Measurements from ENCODE around the gene CENPP. TPM values are rescaled to one million over a fixed set of nuclear protein-coding genes. Genes with fewer than 3 reads are reported as not detected.

CENPP gene
- total RNA-seq, 2 donors from 2014 or later = 0.78 to 2.3 TPM

GRCh38 chr9:92444841-92445240, 119.1 kb downstream of the CENPP start:
- no peak overlapping the region for H3K4me3 ChIP-seq
- ATAC-seq = no peak
- no peaks in the 10 kb centered on the region for H3K27me3 ChIP-seq
- no peaks in the 10 kb centered on the region for H3K4me1 ChIP-seq
- no peak for DNase-seq
- 77% methylated on average over 4 of the region's 4 CpGs; no CpG with 5 or more reads in 1 of the 2 donors for WGBS, 2 donors
- H3K9me3 ChIP-seq = no peaks in the 10 kb centered on the region
- H3K36me3 ChIP-seq (replicated peaks in 1 of 2; ENCODE audit: insufficient read depth in 1 of 2, low read depth in 2 of 2) = no peaks in the 10 kb centered on the region
- no peak overlapping the region for H3K27ac ChIP-seq
- intact Hi-C loops (cut with DNase I) = no loop called here
- no peak for TF ChIP-seq POLR2A (IDR thresholded peaks at IDR 0.05)
- no peak for TF ChIP-seq CTCF (IDR thresholded peaks at IDR 0.05)

- intact Hi-C loops (cut with DNase I) = no loop called here
- Histone ChIP-seq H3K27me3 (no peaks in the 10 kb centered on the region), H3K4me3 (no peak overlapping the region), H3K9me3 (no peaks in the 10 kb centered on the region), H3K27ac (no peak overlapping the region), H3K36me3 (replicated peaks in 1 of 2; ENCODE audit: insufficient read depth in 1 of 2, low read depth in 2 of 2) (no peaks in the 10 kb centered on the region), H3K4me1 (no peaks in the 10 kb centered on the region)
- DNase-seq = no peak
- TF ChIP-seq POLR2A (IDR thresholded peaks at IDR 0.05) (no peak), CTCF (IDR thresholded peaks at IDR 0.05) (no peak)
- no peak for ATAC-seq
Measured at GRCh38 chr9:92446536-92446935, 120.8 kb downstream of the CENPP start.

GRCh38 chr9:92455217-92455616, 129.5 kb downstream of the CENPP start:
- ATAC-seq = no peak
- H3K27ac ChIP-seq = no peak overlapping the region

GRCh38 chr9:92457576-92457975, 131.8 kb downstream of the CENPP start:
- Histone ChIP-seq H3K9me3 (no peaks in the 10 kb centered on the region), H3K27me3 (no peaks in the 10 kb centered on the region), H3K4me3 (no peak overlapping the region), H3K36me3 (replicated peaks in 1 of 2; ENCODE audit: insufficient read depth in 1 of 2, low read depth in 2 of 2) (no peaks in the 10 kb centered on the region), H3K27ac (no peak overlapping the region), H3K4me1 (no peaks in the 10 kb centered on the region)
- no peak for ATAC-seq
- no peak for TF ChIP-seq CTCF (IDR thresholded peaks at IDR 0.05)
- no peak for TF ChIP-seq POLR2A (IDR thresholded peaks at IDR 0.05)
- 93 to 94% methylated on average over 4 of the region's 4 CpGs for WGBS, 2 donors
- intact Hi-C loops (cut with DNase I) = no loop called here
- no peak for DNase-seq

More at GRCh38 chr9:92455217-92455616, 129.5 kb downstream of the CENPP start:
- DNase-seq = no peak
- no peaks in the 10 kb centered on the region for H3K36me3 ChIP-seq (replicated peaks in 1 of 2; ENCODE audit: insufficient read depth in 1 of 2, low read depth in 2 of 2)
- intact Hi-C loops (cut with DNase I) = no loop called here
- no peak overlapping the region for H3K4me3 ChIP-seq
- no peaks in the 10 kb centered on the region for H3K4me1 ChIP-seq
- 79 to 84% methylated on average over 3 of the region's 3 CpGs for WGBS, 2 donors
- H3K27me3 ChIP-seq = no peaks in the 10 kb centered on the region
- H3K9me3 ChIP-seq = no peaks in the 10 kb centered on the region
- no peak for TF ChIP-seq CTCF (IDR thresholded peaks at IDR 0.05)
- TF ChIP-seq POLR2A (IDR thresholded peaks at IDR 0.05) = no peak

GRCh38 chr9:92463387-92463786, 137.6 kb downstream of the CENPP start:
- no peak overlapping the region for H3K4me3 ChIP-seq
- no peak for TF ChIP-seq POLR2A (IDR thresholded peaks at IDR 0.05)
- no peak for TF ChIP-seq CTCF (IDR thresholded peaks at IDR 0.05)
- no peaks in the 10 kb centered on the region for H3K36me3 ChIP-seq (replicated peaks in 1 of 2; ENCODE audit: insufficient read depth in 1 of 2, low read depth in 2 of 2)
- intact Hi-C loops (cut with DNase I) = no loop called here
- H3K4me1 ChIP-seq = no peaks in the 10 kb centered on the region
- no peaks in the 10 kb centered on the region for H3K9me3 ChIP-seq
- ATAC-seq = no peak
- DNase-seq = no peak
- H3K27ac ChIP-seq = no peak overlapping the region
- H3K27me3 ChIP-seq = no peaks in the 10 kb centered on the region

Measured in body of pancreas (tissue), 4 donors.